HG03558 (cell line): ENCODE data around the gene EIF4ENIF1.
A peak's percentile ranks its signal among the peaks of the same experiment; 100 is the strongest.
"Not testable (repeated sequence)": the region's sequence is repeated elsewhere in the genome, so short reads cannot be mapped to it uniquely, and the experiment has no call there.

ENCODE experiments used
- ATAC-seq: cut with Tn5 transposase; IDR thresholded peaks from one replicate; pipeline ENCODE4 v1.9.1; 2021; ENCODE audit warnings: moderate number of reproducible peaks; ENCODE audit not compliant: unreplicated experiment; ENCODE audit errors: extremely low read depth

EIF4ENIF1 gene

GRCh38 chr22:31493355-31493754 is 3.7 kb upstream of the EIF4ENIF1 start:
- ATAC-seq, result not testable (repeated sequence)

- ATAC-seq, result no peak
Observed at GRCh38 chr22:31492151-31492550, 2.5 kb upstream of the EIF4ENIF1 start.

- no peak for ATAC-seq
Observed at GRCh38 chr22:31491218-31491962, 1.7 kb upstream of the EIF4ENIF1 start.

GRCh38 chr22:31490496-31490925 is 869 bp upstream of the EIF4ENIF1 start:
- peak; percentile 29 for ATAC-seq

GRCh38 chr22:31488988-31489617 is 539 bp downstream of the EIF4ENIF1 start:
- ATAC-seq, result no peak

GRCh38 chr22:31488346-31488883 is 1.2 kb downstream of the EIF4ENIF1 start:
- ATAC-seq, result no peak

- no peak for ATAC-seq
Observed at GRCh38 chr22:31486951-31487350, 2.7 kb downstream of the EIF4ENIF1 start.

- not testable (repeated sequence) for ATAC-seq
Observed at GRCh38 chr22:31486369-31486768, 3.3 kb downstream of the EIF4ENIF1 start.

- ATAC-seq, result not testable (repeated sequence)
Observed at GRCh38 chr22:31482470-31482869, 7.2 kb downstream of the EIF4ENIF1 start.

GRCh38 chr22:31481129-31481528 is 8.5 kb downstream of the EIF4ENIF1 start:
- no peak for ATAC-seq

- no peak for ATAC-seq
Observed at GRCh38 chr22:31477329-31477728, 12.3 kb downstream of the EIF4ENIF1 start.

GRCh38 chr22:31475800-31476199 is 13.8 kb downstream of the EIF4ENIF1 start:
- no peak for ATAC-seq

- no peak for ATAC-seq
Observed at GRCh38 chr22:31474743-31475142, 14.9 kb downstream of the EIF4ENIF1 start.

GRCh38 chr22:31465307-31465706 is 24.3 kb downstream of the EIF4ENIF1 start:
- ATAC-seq, result no peak

GRCh38 chr22:31461699-31462098 is 27.9 kb downstream of the EIF4ENIF1 start:
- ATAC-seq, result no peak

- ATAC-seq, result no peak
Observed at GRCh38 chr22:31451709-31452571, 37.7 kb downstream of the EIF4ENIF1 start.

- ATAC-seq, result no peak
Observed at GRCh38 chr22:31449506-31449905, 40.1 kb downstream of the EIF4ENIF1 start.

GRCh38 chr22:31448382-31448781 is 41.3 kb downstream of the EIF4ENIF1 start:
- ATAC-seq, result no peak

- no peak for ATAC-seq
Observed at GRCh38 chr22:31447337-31447736, 42.3 kb downstream of the EIF4ENIF1 start.

- no peak for ATAC-seq
Observed at GRCh38 chr22:31446767-31447166, 42.9 kb downstream of the EIF4ENIF1 start.

- ATAC-seq, result no peak
Observed at GRCh38 chr22:31446208-31446607, 43.4 kb downstream of the EIF4ENIF1 start.
